ENCODE data around the gene LRRN1.

GRCh38 chr3:3815206-3815605, 16.0 kb downstream of the LRRN1 start:
- TF ChIP-seq EZH2 (IDR thresholded peaks at IDR 0.05; ENCODE audit: low read length) (no peak), CTCF (optimal IDR thresholded peaks at IDR 0.05 in 1 of 3, IDR thresholded peaks at IDR 0.05 in 1 of 3, conservative IDR thresholded peaks at IDR 0.05 in 1 of 3; ENCODE audit: extremely low read depth in 1 of 3, insufficient read depth in 2 of 3, low read length in 3 of 3) (no peak)
